NCI-H1105 (cell line): ENCODE results near the gene ZFP64.

Experiments used
- DNase-seq: peaks from one replicate; lab custom pipeline; 2025; lab: John Stamatoyannopoulos, UW

The ZFP64 gene

GRCh38 chr20:52104546-52105441, 86.8 kb downstream of the ZFP64 start:
- no peak for DNase-seq

GRCh38 chr20:52103913-52104545, 87.5 kb downstream of the ZFP64 start:
- no peak for DNase-seq

GRCh38 chr20:52103335-52103912, 88.2 kb downstream of the ZFP64 start:
- no peak for DNase-seq

- no peak for DNase-seq
These were observed 89.0 kb downstream of the ZFP64 start for GRCh38 chr20:52102559-52102958.

- DNase-seq = no peak
These were observed 89.5 kb downstream of the ZFP64 start for GRCh38 chr20:52102126-52102525.
